OCI-LY3 (cell line): ENCODE results near the gene CDC45.

Source experiments
- EZH2phosphoT487 ChIP-seq: fragments of 200-600 bp; shearing (Covaris generic); IDR thresholded peaks from 2 replicates; pipeline ENCODE4 v1.6.1; 2018; ENCODE audit warnings: antibody characterized with exemption, mixed run types, low read depth
- TF ChIP-seq, protein P1 (sequence below): fragments of 200-600, 300-600 bp; sonication (generic); IDR thresholded peaks from 2 replicates; pipeline ENCODE4 v1.5.1; 2014; ENCODE audit warnings: antibody characterized with exemption, low read length, low read depth

DNA sequence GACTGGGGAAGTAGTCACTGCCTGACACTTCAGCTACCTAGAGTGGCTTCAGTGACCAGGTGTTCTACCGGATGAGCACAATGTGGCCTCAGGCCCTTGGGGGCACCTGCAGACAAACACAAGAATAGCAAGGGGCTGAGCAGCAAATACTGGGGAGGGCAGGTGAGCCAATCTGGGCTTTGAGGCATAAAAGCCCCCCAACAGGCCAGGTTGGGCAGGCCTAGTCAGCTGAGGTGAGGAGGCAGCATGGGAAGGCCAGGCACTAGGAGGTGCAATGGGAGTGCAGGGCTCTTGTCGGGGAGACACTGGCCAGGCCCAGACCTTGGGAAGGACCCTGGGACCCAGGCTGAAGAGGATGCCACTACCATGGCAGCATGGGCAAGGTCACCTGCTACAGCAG is 9.7 kb upstream of the CDC45 start:
- no peak for TF ChIP-seq EZH2phosphoT487
- TF ChIP-seq, protein P1, sequence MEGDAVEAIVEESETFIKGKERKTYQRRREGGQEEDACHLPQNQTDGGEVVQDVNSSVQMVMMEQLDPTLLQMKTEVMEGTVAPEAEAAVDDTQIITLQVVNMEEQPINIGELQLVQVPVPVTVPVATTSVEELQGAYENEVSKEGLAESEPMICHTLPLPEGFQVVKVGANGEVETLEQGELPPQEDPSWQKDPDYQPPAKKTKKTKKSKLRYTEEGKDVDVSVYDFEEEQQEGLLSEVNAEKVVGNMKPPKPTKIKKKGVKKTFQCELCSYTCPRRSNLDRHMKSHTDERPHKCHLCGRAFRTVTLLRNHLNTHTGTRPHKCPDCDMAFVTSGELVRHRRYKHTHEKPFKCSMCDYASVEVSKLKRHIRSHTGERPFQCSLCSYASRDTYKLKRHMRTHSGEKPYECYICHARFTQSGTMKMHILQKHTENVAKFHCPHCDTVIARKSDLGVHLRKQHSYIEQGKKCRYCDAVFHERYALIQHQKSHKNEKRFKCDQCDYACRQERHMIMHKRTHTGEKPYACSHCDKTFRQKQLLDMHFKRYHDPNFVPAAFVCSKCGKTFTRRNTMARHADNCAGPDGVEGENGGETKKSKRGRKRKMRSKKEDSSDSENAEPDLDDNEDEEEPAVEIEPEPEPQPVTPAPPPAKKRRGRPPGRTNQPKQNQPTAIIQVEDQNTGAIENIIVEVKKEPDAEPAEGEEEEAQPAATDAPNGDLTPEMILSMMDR: no peak
